ENCODE results near the gene PET100. TPM values are rescaled to one million over a fixed set of nuclear protein-coding genes. Genes with fewer than 3 reads are reported as not detected.

Gene PET100
- polyA plus RNA-seq, 1 donor from 2014 or later = 105 TPM

DNA sequence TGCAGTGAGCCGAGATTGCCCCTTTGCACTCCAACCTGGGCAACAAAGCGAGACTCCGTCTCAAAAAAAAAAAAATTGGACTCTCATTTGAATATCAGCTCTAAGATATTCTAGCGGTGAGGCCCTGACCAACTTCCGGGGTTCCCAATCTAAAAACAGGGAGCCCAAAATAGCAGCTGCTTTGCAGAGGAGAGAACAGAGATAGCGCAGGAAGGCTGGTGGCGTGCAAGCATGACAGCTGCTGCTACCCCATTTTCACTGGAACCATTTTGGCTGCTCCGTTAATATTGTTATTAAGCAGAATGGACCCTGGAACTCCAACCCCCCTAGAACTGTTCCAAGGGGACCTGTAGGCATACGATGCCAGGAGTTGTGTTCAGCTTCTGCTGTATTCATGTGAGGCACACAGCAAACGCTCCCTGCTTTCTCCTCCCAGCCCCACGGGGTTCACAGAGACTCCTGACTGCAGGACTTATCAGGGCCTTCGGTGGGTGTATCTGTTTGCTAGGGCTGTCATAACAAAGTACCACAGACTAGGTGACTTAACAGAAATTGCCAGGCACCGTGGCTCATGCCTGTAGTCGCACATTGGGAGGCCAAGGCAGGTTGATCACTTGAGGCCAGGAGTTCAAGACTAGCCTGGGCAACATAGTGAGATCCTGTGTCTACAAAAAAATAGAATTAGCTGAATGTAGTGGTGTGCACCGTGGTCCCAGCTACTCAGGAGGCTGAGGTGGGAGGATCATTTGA is 18.8 kb downstream of the PET100 start:
- H3K36me3 ChIP-seq (ENCODE audit: insufficient read depth, low read length) = no peaks in the 10 kb centered on the region

GRCh38 chr19:7650148-7650547 is 20.6 kb downstream of the PET100 start:
- H3K9me2 ChIP-seq (ENCODE audit: insufficient read depth, low read length) = no peaks in the 10 kb centered on the region
- H4K20me1 ChIP-seq (ENCODE audit: insufficient read depth) = no peaks in the 10 kb centered on the region
- TF ChIP-seq SMC3 (conservative IDR thresholded peaks at IDR 0.05; ENCODE audit: poor library complexity) = no peak
- TF ChIP-seq EP300 (conservative IDR thresholded peaks at IDR 0.05; ENCODE audit: poor library complexity, severe bottlenecking) = no peak
- no peak for TF ChIP-seq MXI1 (conservative IDR thresholded peaks at IDR 0.05; ENCODE audit: poor library complexity, severe bottlenecking)
- TF ChIP-seq, protein P1, sequence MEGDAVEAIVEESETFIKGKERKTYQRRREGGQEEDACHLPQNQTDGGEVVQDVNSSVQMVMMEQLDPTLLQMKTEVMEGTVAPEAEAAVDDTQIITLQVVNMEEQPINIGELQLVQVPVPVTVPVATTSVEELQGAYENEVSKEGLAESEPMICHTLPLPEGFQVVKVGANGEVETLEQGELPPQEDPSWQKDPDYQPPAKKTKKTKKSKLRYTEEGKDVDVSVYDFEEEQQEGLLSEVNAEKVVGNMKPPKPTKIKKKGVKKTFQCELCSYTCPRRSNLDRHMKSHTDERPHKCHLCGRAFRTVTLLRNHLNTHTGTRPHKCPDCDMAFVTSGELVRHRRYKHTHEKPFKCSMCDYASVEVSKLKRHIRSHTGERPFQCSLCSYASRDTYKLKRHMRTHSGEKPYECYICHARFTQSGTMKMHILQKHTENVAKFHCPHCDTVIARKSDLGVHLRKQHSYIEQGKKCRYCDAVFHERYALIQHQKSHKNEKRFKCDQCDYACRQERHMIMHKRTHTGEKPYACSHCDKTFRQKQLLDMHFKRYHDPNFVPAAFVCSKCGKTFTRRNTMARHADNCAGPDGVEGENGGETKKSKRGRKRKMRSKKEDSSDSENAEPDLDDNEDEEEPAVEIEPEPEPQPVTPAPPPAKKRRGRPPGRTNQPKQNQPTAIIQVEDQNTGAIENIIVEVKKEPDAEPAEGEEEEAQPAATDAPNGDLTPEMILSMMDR (IDR thresholded peaks at IDR 0.05; ENCODE audit: poor library complexity, severe bottlenecking) = no peak
- TF ChIP-seq TAF1 (IDR thresholded peaks at IDR 0.05; ENCODE audit: low read depth) = no peak
- TF ChIP-seq REST (IDR thresholded peaks at IDR 0.05; ENCODE audit: borderline replicate concordance) = no peak
- no peak for TF ChIP-seq POLR2AphosphoS5 (IDR thresholded peaks at IDR 0.05)
- no peak for TF ChIP-seq RAD21 (conservative IDR thresholded peaks at IDR 0.05)
- no peak for TF ChIP-seq EZH2 (IDR thresholded peaks at IDR 0.05; ENCODE audit: borderline replicate concordance, insufficient read depth, low read length, poor library complexity, severe bottlenecking)
- no peak overlapping the region for H2AFZ ChIP-seq (ENCODE audit: low read depth, low read length)
- peaks cover 3% of the 10 kb centered on the region for H3K27me3 ChIP-seq (ENCODE audit: insufficient read depth, low read depth, low read length)
- H3K4me2 ChIP-seq (ENCODE audit: low read length) = no peak overlapping the region
- no peak overlapping the region for H3K9ac ChIP-seq (ENCODE audit: low read length)
- no peaks in the 10 kb centered on the region for H3K9me3 ChIP-seq (ENCODE audit: low read length)
- no peaks in the 10 kb centered on the region for H3K79me2 ChIP-seq (replicated peaks; ENCODE audit: insufficient read depth, low read length)
- no peaks in the 10 kb centered on the region for H3K36me3 ChIP-seq (ENCODE audit: insufficient read depth, low read length)
- no peak overlapping the region for H3K27ac ChIP-seq (ENCODE audit: low read length)
- no peaks in the 10 kb centered on the region for H3F3A ChIP-seq (ENCODE audit: insufficient read depth, low read length, poor library complexity, severe bottlenecking)
- no peak overlapping the region for H3K4me3 ChIP-seq (ENCODE audit: low read length)

More for the DNA sequence above, 18.8 kb downstream of the PET100 start:
- Histone ChIP-seq H4K20me1 (ENCODE audit: insufficient read depth) (no peaks in the 10 kb centered on the region), H3K79me2 (replicated peaks; ENCODE audit: insufficient read depth, low read length) (no peaks in the 10 kb centered on the region), H3K9me2 (ENCODE audit: insufficient read depth, low read length) (no peaks in the 10 kb centered on the region), H3K4me2 (ENCODE audit: low read length) (no peak overlapping the region), H3K9me3 (ENCODE audit: low read length) (no peaks in the 10 kb centered on the region), H3K27me3 (ENCODE audit: insufficient read depth, low read depth, low read length) (peaks cover 3% of the 10 kb centered on the region), H3K4me3 (ENCODE audit: low read length) (no peak overlapping the region), H2AFZ (ENCODE audit: low read depth, low read length) (no peak overlapping the region), H3K27ac (ENCODE audit: low read length) (no peak overlapping the region), H3F3A (ENCODE audit: insufficient read depth, low read length, poor library complexity, severe bottlenecking) (no peaks in the 10 kb centered on the region), H3K9ac (ENCODE audit: low read length) (no peak overlapping the region)
- no peak for TF ChIP-seq REST (IDR thresholded peaks at IDR 0.05; ENCODE audit: borderline replicate concordance)
- TF ChIP-seq, protein P1 (IDR thresholded peaks at IDR 0.05; ENCODE audit: poor library complexity, severe bottlenecking) = no peak

Data from neural cell (in vitro differentiated cells).